ENCODE results near the gene TET3. TPM values are rescaled to one million over a fixed set of nuclear protein-coding genes. Genes with fewer than 3 reads are reported as not detected.

Gene TET3
- polyA plus RNA-seq, 1 donor: 9.0 TPM

- no peak for DNase-seq (ENCODE audit: low read depth)
Measured at GRCh38 chr2:73987109-73987947, 2.6 kb downstream of the TET3 start.

DNA sequence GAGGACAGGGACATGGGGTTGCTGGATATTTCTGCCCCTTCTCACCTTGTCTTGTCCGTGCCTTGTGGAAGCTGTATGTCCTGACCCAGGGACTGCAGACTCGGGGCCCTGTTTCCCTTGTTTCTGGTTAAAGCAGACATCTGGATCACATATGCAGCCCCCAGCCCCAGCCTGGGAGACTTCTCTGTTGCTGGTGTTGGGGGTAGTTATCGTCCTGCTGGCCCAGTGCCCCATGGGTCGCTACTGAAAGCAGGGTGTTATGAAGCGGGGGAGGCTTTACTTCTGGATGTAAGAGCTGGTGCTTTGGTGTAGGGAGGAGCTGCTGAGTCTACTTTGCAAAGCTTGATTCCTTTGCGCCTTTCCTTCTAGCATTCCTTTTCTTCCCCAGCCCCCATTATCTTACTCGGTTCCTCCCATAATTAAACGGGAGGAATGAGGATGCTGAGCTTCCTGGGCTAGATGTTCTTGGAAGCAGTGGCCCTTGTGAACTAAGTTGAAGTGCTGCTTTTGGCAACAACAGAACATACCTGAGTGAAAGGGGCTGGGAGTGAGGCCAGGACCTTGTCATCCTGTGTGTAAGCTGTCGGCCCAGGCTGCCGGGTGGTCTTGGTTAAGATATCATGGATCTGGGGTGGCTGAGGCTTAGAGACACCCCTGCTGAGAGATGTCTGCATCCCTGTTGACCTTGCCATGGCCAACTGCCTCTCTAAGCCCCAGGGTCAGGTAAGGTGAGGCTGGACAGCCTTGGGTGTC lies 3.4 kb downstream of the TET3 start:
- DNase-seq (ENCODE audit: low read depth): no peak

GRCh38 chr2:73989972-73990371 lies 5.3 kb downstream of the TET3 start:
- no peak for DNase-seq (ENCODE audit: low read depth)

- DNase-seq (ENCODE audit: low read depth): no peak
Measured at GRCh38 chr2:73990531-73990930, 5.8 kb downstream of the TET3 start.

DNA sequence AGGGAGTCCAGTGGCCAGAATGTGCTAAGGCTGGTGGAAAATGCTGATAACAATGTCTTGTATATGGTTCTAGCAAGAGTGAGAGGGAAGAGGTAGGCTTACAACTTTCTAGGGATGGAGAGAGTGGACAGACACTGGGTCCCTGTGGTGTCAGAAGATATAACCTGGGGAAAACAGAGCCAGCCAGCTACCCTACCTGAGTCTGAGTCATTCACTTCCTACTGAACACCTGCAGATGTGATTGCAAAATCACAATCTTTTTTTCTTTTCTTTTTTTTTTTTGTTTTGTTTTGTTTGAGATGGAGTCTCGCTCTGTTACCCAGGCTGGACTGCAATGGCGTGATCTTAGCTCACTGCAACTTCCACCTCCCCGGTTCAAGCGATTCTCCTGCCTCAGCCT lies 7.3 kb downstream of the TET3 start:
- no peak for DNase-seq (ENCODE audit: low read depth)

- DNase-seq (ENCODE audit: low read depth): no peak
Measured at GRCh38 chr2:73993376-73993775, 8.7 kb downstream of the TET3 start.

DNA sequence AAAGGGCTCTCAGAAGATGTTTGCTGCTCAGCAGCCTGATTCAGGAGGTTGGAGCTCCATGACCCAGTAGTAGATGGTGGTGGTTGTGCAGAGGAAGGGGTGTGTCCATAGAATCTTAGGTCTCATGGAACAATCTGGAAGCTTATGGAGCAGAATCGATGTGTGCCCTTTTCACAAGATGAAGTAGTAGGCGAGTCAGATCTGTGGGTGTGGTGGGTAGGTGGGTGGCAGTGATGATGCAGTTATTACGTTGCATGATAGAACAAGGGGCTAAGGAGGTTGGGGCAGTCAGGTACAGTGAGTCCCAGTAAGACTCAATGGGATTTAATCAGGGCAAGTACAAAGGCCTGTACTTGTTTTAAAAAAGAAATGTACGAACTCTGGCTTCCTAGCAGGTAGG lies 9.1 kb downstream of the TET3 start:
- DNase-seq (ENCODE audit: low read depth): no peak

DNA sequence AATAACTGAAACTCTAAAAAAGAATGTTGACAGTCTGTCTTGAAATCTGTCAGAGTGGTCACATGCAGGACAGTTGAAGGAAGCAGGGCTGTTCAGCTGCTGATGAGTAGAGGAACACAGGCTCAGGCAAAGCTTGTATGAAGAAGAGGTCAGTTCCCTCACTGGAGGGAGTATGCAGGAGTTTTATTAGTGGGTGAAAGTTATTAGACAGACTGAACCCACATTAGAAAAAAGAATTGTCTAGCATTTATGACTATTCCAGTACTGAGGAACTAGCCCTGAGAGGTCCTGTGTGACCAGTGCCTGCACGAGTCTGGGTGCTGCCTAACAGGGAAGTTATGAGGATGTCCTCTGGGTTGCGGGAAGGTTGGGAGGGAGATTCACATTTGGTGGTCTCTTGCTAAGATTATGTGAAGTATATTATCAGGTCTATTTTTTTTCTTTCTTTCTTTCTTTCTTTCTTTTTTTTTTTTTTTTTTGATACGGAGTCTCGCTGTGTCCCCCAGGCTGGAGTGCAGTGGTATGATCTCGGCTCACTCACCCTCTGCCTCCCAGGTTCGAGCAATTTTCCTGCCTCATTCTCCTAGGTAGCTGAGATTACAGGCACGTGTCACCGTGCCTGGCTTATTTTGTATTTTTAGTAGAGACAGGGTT lies 9.6 kb downstream of the TET3 start:
- DNase-seq (ENCODE audit: low read depth): no peak

- DNase-seq (ENCODE audit: low read depth): no peak
Measured at GRCh38 chr2:73995810-73996209, 11.1 kb downstream of the TET3 start.

DNA sequence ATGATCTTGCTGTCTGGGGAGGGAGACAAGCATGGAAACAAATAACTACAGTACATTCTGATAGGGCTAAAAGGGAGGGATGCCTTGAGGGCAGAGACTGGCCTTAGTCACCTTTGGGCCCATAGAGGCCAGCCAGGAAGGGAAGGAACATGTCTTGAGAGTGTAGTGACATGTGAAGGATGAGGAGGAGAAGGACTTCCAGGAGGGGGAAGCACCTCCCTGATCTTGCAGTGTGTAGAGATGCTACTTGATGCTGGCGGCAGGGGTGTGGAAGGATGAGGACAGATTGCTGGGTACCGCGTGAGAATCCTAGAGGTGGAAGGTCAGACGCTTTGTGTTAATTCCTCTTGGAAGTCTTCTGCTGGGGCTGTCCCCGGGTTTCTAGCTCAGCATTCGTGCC lies 13.1 kb downstream of the TET3 start:
- DNase-seq (ENCODE audit: low read depth): no peak

- no peak for DNase-seq (ENCODE audit: low read depth)
Measured at GRCh38 chr2:73998451-73998850, 13.7 kb downstream of the TET3 start.

DNA sequence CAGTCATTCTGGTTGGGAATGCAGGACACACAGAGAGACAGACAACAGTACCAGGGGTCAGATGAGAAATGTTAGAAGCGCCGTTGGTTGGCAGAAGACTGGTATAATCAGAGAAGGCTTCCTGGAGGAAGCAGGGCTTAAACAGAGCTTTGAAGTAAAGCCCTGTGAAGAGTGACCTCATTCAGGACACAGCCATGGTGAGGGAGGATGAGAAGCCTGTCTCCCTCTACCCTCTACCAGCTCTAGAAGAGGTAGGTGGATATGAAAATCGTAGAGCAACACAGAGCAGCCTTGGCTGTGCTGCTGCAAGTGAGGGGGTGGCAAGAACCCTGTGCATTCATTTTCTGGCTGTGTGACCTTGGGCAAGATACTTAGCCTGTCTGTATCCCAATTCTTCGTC lies 14.2 kb downstream of the TET3 start:
- DNase-seq (ENCODE audit: low read depth): no peak

GRCh38 chr2:73999881-74000597 lies 15.3 kb downstream of the TET3 start:
- DNase-seq (ENCODE audit: low read depth): no peak

DNA sequence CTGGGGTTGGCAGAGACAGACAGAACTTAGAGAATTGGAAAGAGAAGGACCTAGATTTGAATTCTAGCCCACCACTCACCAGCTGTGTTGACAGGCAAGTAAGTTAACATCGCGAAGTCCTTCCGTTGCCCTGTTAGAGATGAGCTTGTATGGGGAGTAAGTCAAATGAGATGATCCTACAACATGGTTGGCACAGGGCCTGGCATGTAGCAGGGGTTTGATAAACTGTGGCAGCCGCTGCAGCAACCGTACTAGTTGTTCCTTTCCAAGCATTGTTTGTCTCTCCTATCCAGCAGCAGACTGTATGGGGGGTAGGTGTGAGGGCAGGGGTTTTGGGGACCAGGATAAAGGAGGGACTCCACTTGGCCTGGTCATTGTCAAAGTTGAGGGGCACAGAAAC lies 16.0 kb downstream of the TET3 start:
- no peak for DNase-seq (ENCODE audit: low read depth)

GRCh38 chr2:74001121-74001520 lies 16.4 kb downstream of the TET3 start:
- no peak for DNase-seq (ENCODE audit: low read depth)

GRCh38 chr2:74001781-74002504 lies 17.2 kb downstream of the TET3 start:
- DNase-seq (ENCODE audit: low read depth): no peak

DNA sequence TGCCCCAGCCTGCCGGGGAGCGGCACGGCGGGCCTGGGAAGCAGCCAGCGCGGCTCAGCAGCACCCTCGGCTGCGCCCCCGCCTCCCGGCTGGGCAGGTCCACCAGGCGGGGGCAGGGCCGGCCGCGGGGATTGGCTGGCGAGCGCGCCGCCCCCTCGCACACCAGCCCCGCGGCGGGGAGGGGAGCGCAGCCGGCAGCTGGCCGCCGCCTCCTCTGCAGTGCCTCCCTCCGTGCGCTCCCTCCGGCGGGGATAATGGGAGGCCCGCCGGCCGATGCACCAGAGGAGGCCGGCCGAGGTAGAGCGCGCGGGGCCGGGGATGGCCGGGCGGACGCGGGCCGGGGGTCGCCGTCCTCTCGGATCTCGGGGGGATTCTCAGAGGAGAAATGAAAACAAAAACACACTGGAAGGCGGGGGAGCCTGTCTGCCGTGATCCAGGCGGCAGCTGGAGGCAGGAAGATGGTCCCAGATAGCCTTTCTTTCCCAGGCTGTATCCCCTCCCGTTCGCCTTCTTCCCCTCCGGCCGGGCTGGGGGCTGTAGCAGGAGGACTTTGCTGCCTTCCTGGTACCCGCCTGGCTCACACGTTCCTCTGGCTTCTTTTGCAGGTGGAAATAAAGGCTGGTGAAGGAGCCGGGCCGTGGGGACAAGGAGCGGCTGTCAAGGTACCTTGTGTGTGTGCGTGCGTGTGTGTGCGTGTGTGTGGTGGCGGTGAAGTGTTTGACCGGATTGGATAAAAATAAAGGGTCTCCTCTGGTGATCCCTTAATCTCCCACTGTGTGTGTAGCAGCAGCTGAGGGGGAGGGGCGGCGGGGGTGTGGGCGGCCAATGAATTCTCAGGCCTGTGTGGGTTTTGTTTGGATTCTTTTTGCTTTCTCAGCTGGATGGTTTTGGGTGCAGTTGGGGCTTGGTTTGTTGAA lies 18.1 kb downstream of the TET3 start:
- no peak for DNase-seq (ENCODE audit: low read depth)

- no peak for DNase-seq (ENCODE audit: low read depth)
Measured at GRCh38 chr2:74003494-74004211, 18.9 kb downstream of the TET3 start.

Data from forelimb muscle (tissue), 1 donor.